ENCODE results near the gene RERE.

GRCh38 chr1:8752921-8753713 lies 64.3 kb downstream of the RERE start:
- TF ChIP-seq EZH2 (IDR thresholded peaks at IDR 0.05) (no peak), POLR2AphosphoS5 (IDR thresholded peaks at IDR 0.05; ENCODE audit: borderline replicate concordance, low read depth, low read length) (no peak)

All from SK-N-MC (cell line).